Spleen (tissue), 11 donors: ENCODE results near the gene TMTC2. TPM values are rescaled to one million over a fixed set of nuclear protein-coding genes. Genes with fewer than 3 reads are reported as not detected.

Experiments
- DNase-seq: peaks from one replicate; pipeline ENCODE4 v3.0.0-alpha.2; 2020
- H3K27ac ChIP-seq, 8 donors: fragments of 200-600 bp; sonication (generic) in 7 of 8; 1 replicate in 4 of 8; 2 replicates in 4 of 8; pipeline versions ENCODE4 v1.5.0 to v1.8.0; 2016 to 2021; ENCODE audit warnings: inconsistent platforms in 4 of 8, mild to moderate bottlenecking in 4 of 8, moderate library complexity in 1 of 8
- H3K27me3 ChIP-seq, 7 donors: fragments of 200-600 bp; sonication (generic) in 6 of 7; replicated peaks in 1 of 7; 1 replicate in 4 of 7; 2 replicates in 3 of 7; pipeline versions ENCODE4 v1.5.0 to v1.8.0; 2016 to 2021; ENCODE audit warnings: inconsistent platforms in 3 of 7, mild to moderate bottlenecking in 1 of 7
- H3K36me3 ChIP-seq, 6 donors: fragments of 200-600 bp; sonication (generic) in 5 of 6; 1 replicate in 4 of 6; 2 replicates in 2 of 6; pipeline versions ENCODE4 v1.5.0 to v1.8.0; 2016 to 2021; ENCODE audit warnings: inconsistent platforms in 2 of 6
- H3K4me1 ChIP-seq, 6 donors: fragments of 200-600 bp; sonication (generic) in 5 of 6; 1 replicate in 3 of 6; 2 replicates in 3 of 6; pipeline versions ENCODE4 v1.5.0 to v1.8.0; 2016 to 2021; ENCODE audit warnings: inconsistent platforms in 3 of 6
- H3K4me3 ChIP-seq, 8 donors: fragments of 200-600 bp; sonication (generic) in 7 of 8; 1 replicate in 4 of 8; 2 replicates in 4 of 8; pipeline versions ENCODE4 v1.5.0 to v1.8.0; 2016 to 2021; ENCODE audit warnings: inconsistent platforms in 4 of 8, mild to moderate bottlenecking in 4 of 8, moderate library complexity in 2 of 8
- H3K9me3 ChIP-seq, 8 donors: fragments of 200-600 bp; sonication (generic) in 7 of 8; 1 replicate in 4 of 8; 2 replicates in 4 of 8; pipeline versions ENCODE4 v1.5.0 to v1.8.0; 2016 to 2021; ENCODE audit warnings: inconsistent platforms in 4 of 8
- POLR2A ChIP-seq, 3 donors: fragments of 450-650 bp; IDR thresholded peaks; one replicate each; pipeline ENCODE4 v1.5.1; 2017; ENCODE audit warnings: antibody characterized with exemption in 3 of 3, mild to moderate bottlenecking in 1 of 3
- POLR2AphosphoS5 ChIP-seq, 3 donors: sonication (generic); formaldehyde crosslinking; IDR thresholded peaks; one replicate each; pipeline ENCODE4 v1.5.1; 2017; ENCODE audit warnings: antibody characterized with exemption in 3 of 3
- WGBS, 5 donors: extraction: QIAGEN DNeasy Blood & Tissue Kit in 3 of 5; methylation state at CpG; one replicate each; pipeline versions ENCODE4 v1.1.5 to v1.1.7; 2013 to 2018; 5-methylcytosine and 5-hydroxymethylcytosine counted together
- intact Hi-C: fragments of 100-400 bp; cut with DNase I; formaldehyde crosslinking; loops from one replicate; pipeline ENCODE4 v1.15.0; 2023; ENCODE audit warnings: low total_unique reads
- polyA plus RNA-seq, 3 donors: library from polyadenylated mRNA; stranded (reverse); fragments of 200-250 nt; gene quantifications; one replicate each; pipeline ENCODE4 v1.2.1, GENCODE V29; 2013
- total RNA-seq, 7 donors: library from RNA; depleted of rRNA in 3 of 7; stranded (reverse); fragments of >200 nt in 3 of 7; fragmentation: NEBNext Ultra II Directional in 4 of 7; extraction: Animal tissue kit (Norgen Biotek cat#: 25700) in 4 of 7; gene quantifications; one replicate each; pipeline versions ENCODE4 v1.1.0 to v1.2.1, GENCODE V29; 2016 to 2021
- TF ChIP-seq, protein P1 (sequence below), 11 experiments: fragments of 200-600 bp in 7 of 11; fragments of 450-650 bp in 4 of 11; sonication (generic) in 4 of 11; IDR thresholded peaks in 8 of 11; conservative IDR thresholded peaks in 3 of 11; 1 replicate in 7 of 11; 2 replicates in 4 of 11; pipeline versions ENCODE4 v1.4.0 to v1.8.0; 2016 to 2021; ENCODE audit warnings: antibody characterized with exemption in 11 of 11, inconsistent platforms in 4 of 11, mild to moderate bottlenecking in 1 of 11
- donor health status: healthy with polysubstance abuse.
- donor health status: DM: no; HTN: no; CAD: no; lungs with moderate emphysema.
- donor health status: DM: no; HTN: no; CAD: no.
- donor health status: Bipolar disorder and iron deficiency.
- donor health status: healthy.
- donor health status: DM: no; HTN: no; CAD: no.
- donor health status: DM: yes; HTN: yes; CAD: no.

The TMTC2 gene
- total and polyA plus RNA-seq, 10 donors, result 0.74 to 8.5 (median 4.0) TPM

DNA sequence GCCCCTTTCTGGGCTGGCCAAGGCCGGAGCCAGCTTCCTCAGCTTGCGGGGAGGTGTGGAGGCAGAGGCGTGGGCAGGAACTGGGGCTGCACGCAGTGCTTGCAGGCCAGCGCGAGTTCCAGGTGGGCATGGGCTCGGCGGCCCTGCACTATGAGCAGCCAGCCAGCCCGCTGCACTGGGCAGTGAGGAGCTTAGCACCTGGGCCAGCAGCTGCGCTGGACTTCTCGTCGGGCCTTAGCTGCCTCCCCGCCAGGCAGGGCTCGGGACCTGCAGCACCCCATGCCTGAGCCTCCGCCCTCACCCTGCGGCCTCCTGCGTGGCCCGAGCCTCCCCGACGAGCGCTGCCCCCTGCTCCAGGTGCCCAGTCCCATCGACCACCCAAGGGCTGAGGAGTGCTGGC is 42.0 kb downstream of the TMTC2 start:
- Histone ChIP-seq H3K4me3 (no peak overlapping the region), H3K27me3 (no peaks in the 10 kb centered on the region), H3K4me1 (no peaks in the 10 kb centered on the region), H3K9me3 (peaks cover 0 to 9% (median 0%) of the 10 kb centered on the region in 8 donors), H3K27ac (no peak overlapping the region), H3K36me3 (no peaks in the 10 kb centered on the region)
- no peak for DNase-seq
- 83 to 98% (median 96%) methylated on average over 1 to 22 of the region's 22 CpGs for WGBS, 5 donors
- TF ChIP-seq, protein P1, sequence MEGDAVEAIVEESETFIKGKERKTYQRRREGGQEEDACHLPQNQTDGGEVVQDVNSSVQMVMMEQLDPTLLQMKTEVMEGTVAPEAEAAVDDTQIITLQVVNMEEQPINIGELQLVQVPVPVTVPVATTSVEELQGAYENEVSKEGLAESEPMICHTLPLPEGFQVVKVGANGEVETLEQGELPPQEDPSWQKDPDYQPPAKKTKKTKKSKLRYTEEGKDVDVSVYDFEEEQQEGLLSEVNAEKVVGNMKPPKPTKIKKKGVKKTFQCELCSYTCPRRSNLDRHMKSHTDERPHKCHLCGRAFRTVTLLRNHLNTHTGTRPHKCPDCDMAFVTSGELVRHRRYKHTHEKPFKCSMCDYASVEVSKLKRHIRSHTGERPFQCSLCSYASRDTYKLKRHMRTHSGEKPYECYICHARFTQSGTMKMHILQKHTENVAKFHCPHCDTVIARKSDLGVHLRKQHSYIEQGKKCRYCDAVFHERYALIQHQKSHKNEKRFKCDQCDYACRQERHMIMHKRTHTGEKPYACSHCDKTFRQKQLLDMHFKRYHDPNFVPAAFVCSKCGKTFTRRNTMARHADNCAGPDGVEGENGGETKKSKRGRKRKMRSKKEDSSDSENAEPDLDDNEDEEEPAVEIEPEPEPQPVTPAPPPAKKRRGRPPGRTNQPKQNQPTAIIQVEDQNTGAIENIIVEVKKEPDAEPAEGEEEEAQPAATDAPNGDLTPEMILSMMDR (IDR thresholded peaks at IDR 0.05 in 8 of 11, conservative IDR thresholded peaks at IDR 0.05 in 3 of 11), result no peak
- intact Hi-C loops, result no loop called here

DNA sequence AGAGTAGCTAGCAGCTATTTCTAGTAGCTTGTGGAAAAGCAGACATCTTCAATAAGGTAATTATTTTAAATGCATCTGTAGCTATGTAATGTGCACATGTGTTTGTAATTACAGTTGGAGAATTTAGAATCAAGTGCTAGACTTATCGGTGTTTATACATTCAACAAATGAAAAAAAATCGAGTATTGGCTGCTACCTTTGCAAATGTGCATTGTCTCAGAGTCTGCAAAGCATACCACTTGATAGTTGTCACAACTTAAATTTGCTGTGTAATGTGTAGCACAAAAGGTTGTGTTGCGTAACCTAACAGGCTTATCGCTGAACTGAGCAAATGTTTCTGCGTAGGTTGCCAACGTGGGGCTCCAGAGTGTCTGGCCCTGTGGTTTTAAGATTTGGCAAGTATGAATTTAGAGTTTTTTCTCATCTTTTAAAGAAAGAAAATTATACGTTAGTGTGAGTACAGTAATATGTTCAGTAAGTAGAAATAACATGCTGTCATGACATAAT is 44.3 kb downstream of the TMTC2 start:
- Histone ChIP-seq H3K27me3 (no peaks in the 10 kb centered on the region), H3K27ac (no peak overlapping the region), H3K36me3 (no peaks in the 10 kb centered on the region), H3K4me3 (no peak overlapping the region), H3K4me1 (no peaks in the 10 kb centered on the region), H3K9me3 (peaks cover 0 to 9% (median 0%) of the 10 kb centered on the region in 8 donors)
- TF ChIP-seq POLR2A (IDR thresholded peaks at IDR 0.05), result no peak
- TF ChIP-seq, protein P1 (IDR thresholded peaks at IDR 0.05 in 8 of 11, conservative IDR thresholded peaks at IDR 0.05 in 3 of 11), result no peak
- TF ChIP-seq POLR2AphosphoS5 (IDR thresholded peaks at IDR 0.05), result no peak
- intact Hi-C loops, result no loop called here
- 70 to 88% (median 88%) methylated on average over 7 of the region's 7 CpGs for WGBS, 5 donors
- no peak for DNase-seq

DNA sequence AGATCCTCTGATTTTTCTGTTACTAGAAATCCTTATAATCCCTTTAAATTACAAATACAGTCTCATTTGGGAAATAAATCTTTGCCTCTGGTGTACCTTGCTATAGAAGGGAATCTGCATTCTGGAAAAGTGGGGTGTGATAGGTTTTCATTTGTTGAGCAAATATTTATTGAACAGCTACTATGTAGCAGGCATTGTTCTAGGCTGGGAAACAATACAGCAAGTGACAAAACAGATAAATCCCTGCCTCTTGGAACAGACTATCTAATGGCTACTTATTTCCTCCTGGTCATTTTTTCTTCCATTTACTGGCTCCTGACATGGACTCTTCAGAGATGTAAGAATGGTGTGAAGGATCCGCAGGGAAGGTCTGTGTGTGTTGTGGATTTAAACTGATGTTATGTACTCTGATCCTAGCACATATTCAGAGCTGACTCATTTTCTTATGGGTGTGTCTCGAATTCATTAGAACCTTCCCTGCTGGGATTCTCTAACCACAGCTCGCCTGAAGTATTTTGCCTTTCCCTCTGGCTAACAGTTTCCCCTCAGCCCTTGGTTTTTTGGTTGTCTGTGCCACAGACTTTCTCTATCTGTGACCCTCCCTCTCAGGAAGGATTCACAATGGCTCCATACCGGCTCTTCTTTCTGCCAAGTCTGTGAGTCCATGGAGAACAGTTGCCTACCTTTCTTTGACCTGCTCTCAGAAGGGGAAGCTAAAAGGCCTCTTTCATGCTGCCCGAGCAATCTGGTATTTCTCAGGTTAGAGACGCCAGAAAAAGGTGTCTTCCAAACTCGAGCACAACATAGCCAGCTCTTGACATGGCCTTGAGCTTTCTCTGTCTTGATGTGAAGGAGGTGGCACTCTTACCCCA is 53.7 kb downstream of the TMTC2 start:
- Histone ChIP-seq H3K36me3 (no peaks in the 10 kb centered on the region), H3K4me1 (no peaks in the 10 kb centered on the region), H3K9me3 (no peaks in the 10 kb centered on the region), H3K4me3 (no peak overlapping the region), H3K27ac (no peak overlapping the region), H3K27me3 (no peaks in the 10 kb centered on the region)
- DNase-seq, result no peak
- 83 to 93% (median 87%) methylated on average over 7 of the region's 7 CpGs for WGBS, 5 donors
- no peak for TF ChIP-seq POLR2A (IDR thresholded peaks at IDR 0.05)
- TF ChIP-seq, protein P1 (IDR thresholded peaks at IDR 0.05 in 8 of 11, conservative IDR thresholded peaks at IDR 0.05 in 3 of 11), result no peak
- no peak for TF ChIP-seq POLR2AphosphoS5 (IDR thresholded peaks at IDR 0.05)
- intact Hi-C loops, result no loop called here

DNA sequence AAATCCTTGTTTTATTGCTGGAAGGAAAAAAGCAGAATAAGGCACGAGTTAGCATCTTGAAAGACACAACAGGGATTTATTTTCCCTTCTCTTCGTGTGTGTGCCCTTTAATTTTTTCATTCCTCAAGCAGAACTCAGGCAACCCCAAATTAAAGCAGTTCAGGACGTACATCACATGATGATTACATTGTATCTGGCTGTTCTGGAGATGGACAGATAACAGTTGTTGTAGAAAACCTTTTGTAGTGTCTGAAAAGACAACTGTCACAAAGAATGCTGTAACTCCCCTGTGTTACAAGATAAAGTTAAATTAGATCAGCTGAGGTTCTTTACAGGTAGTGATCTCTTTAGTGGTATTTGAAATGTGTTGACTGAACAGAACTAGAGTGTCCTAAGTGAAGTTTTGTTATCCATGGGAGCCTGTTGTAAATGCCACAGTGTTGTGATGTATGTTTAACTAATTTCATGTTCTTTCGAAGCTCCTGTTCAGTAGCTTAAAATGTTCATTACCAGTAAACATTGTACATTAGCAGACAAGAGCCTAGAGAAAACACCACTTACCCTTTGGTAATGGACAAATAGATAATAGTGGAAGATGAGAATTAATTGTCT is 58.5 kb downstream of the TMTC2 start:
- no peak overlapping the region for H3K4me3 ChIP-seq
- H3K27ac ChIP-seq, result no peak overlapping the region
- intact Hi-C loops, result no loop called here
- no peaks in the 10 kb centered on the region for H3K27me3 ChIP-seq
- no peaks in the 10 kb centered on the region for H3K4me1 ChIP-seq
- DNase-seq, result no peak
- WGBS, 5 donors, result 66 to 75% (median 73%) methylated on average over 4 of the region's 4 CpGs
- no peaks in the 10 kb centered on the region for H3K9me3 ChIP-seq
- no peaks in the 10 kb centered on the region for H3K36me3 ChIP-seq
- TF ChIP-seq, protein P1 (IDR thresholded peaks at IDR 0.05 in 8 of 11, conservative IDR thresholded peaks at IDR 0.05 in 3 of 11), result no peak
- TF ChIP-seq POLR2A (IDR thresholded peaks at IDR 0.05) (no peak), POLR2AphosphoS5 (IDR thresholded peaks at IDR 0.05) (no peak)
